ENCODE measurements around the gene SH3BP4.

The SH3BP4 gene

DNA sequence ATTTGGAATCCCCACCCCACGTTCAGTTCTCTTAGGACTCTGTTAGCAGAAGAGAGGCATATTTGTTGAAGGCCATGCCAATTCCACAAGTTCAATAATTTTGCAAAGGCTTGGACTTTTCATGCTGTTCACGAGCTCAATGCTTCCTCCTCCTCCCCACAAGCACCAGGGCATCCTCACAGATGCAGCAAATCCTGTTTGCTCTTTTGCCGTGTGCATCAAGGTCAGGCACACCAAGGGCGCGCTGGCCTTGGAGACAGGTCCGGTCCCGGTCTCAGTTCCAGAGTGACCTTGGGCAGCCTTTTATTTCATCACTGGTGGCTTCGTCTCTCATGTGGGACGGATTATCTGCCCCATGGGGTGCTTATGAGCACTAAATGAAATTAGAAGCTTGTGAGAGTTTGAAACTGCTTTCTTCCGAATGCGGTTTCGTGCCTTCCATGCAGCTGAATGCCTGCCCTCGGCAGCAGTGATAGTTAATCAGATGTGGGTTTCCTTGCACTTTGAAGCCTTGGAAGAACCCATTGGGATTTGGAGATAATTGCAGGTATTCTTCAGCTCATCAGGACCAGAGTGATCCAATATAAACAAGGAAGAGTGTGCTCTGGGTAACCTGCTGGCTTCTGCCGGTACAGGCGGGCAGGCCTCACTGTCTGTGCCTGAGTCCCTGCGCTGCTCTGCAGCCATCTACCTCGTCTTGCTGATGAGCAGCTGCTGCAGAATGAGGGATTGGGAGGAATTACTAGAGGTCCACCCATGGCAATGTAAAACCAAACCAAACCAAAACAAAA, 140.8 kb downstream of the SH3BP4 start:
- DNase-seq: no peak

DNA sequence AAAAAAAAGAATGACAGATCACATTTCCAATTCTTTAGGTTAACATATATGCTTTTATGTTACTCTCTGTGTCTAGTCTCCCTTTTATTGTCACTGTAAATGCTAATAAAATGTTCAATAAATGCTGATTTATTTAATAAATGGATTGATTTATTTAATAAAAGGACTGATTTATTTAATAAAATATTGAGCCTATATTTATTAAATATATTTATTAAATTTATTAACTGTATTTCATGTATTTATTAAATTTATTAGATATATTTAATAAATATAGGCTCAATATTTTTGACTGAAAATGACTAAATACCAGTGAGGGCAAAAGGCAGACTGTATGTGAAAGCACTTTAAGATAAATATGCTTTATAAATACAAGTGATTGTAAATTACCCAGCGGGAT, 142.6 kb downstream of the SH3BP4 start:
- DNase-seq: no peak

DNA sequence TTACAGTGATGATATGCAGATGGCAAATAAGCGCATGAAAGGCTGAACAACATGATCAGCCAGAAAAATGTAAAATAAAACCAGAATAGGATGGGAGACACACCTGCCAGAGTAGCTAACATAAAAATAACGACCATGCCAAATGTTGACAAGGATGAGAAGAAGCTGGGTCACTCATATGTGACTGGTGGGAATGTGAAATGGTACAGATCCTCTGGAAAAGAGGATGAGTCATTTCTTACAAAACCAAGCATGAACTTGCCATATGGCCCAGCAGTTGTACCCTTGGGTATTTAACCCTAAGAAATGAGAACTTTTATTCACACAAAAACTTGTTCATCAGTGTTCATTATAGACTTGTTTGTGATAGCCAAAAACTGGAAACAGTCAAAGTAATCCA, 143.8 kb downstream of the SH3BP4 start:
- DNase-seq: no peak

DNA sequence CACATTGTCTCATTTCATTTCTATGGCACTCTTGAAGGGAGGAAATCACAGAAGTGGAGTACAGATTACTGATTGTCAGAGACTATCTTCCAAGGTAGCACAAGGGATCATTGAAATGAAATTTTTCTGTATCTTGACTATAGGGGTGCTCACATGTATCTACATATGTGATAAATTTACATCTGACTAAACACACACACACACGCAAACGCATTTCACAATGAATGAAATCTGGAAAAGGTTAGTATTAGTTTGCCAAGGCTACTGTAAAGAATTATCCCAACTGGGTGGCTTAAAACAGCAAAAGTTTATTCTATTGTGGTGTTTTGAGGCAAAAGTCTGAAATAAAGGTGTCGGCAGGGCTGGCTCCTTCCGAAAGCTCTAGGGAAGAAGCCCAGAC, 144.6 kb downstream of the SH3BP4 start:
- no peak for DNase-seq

DNA sequence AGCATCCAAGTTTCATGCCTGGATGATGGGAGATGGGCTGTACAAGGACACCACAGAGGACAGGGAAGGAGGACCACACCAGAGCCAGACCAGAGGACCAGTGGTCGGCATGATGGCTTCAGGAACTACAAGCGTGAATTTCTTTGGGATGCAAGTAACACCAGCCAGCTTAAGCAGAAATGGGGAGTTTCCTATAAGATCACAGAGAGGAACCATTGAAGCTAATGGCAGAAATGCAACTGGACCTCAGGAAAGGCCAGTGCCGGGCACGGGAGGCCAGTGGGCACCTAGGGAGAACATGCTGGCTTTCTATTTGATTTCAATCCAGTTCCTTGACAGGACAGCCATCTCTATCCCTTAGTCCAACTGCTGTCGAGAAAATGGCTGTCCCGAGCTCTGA, 145.4 kb downstream of the SH3BP4 start:
- no peak for DNase-seq

DNA sequence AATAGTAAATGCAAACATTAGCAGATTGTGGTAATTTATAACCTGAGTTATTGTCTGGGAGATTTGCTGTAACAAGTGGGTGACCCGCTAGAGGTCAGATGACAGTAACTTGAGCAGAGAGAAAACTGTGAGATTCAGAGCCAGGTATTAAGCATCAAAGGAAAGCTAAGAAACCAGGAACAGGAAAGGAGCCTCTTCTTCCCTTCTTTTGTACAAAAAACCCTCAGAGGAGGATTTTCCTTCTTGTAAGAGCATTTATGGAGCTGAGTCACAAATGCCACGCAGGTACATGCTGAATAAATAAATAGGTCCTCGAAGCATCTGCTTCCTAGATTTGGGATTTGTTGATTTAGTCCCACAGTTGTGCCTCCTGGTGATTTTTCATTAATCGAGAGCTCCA, 146.5 kb downstream of the SH3BP4 start:
- no peak for DNase-seq

DNA sequence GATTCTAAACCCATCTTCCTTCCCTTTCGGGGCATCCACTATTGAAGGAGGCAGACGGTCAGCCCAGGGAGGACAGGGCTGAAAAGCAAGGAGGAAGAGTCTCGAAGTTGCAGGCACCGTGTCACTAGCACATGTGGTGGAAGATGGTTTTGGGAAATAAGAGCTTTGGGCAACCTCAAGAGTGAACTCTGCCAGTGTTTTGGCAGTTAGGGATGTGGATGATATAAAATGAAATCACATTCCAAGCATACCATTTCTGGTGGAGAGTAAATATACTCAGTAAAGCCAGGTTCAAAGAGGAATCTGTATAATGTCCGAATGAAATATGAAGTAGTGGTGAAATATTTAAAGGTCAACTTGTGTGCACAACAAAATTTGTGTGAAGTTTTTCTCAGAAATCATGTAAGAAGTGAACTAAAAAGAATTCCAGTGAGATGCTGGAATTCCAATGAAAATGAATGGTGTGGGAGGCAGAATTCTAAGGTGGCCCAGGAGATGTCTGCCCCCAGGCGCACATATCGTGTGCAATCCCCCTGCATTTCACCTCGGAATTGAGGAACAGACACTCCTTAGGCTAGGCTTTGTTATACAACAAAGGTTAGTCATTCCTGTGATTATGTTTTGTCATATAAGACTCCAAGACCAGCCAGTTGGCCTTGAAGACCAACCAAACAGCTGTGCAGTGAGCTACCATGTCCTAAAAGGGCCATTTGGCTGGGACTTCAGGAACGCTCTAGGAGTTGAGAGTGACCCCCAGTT, 147.1 kb downstream of the SH3BP4 start:
- no peak for DNase-seq

DNA sequence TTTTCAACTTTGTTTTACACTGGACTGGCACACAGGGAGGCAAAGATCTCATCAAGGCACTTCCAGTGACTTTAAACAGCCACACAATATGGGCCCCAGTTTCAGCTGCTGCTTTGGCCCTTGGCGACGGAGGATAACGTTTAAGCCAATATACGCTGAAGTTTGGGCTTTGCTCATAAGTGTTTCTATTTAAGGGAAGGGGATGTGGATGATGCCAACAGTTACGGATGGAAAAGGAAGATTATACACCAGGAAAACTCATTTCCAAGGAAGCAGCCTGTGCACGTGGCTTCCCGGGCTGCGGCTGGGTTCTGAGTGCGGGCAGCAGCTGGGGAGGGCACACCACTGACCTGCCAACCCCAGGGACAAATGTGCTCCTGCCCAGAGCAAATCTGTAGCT, 151.1 kb downstream of the SH3BP4 start:
- DNase-seq: peak; percentile 44
